Testis (tissue), 2 donors: ENCODE data around the gene C2orf15.

ENCODE experiments used
- CTCF ChIP-seq, 3 experiments: fragments of 450-650 bp in 2 of 3; fragments of 200-600 bp in 1 of 3; sonication (generic) in 1 of 3; IDR thresholded peaks; one replicate each; pipeline ENCODE4 v1.5.1; 2016 to 2019; ENCODE audit warnings: antibody characterized with exemption in 3 of 3, mild to moderate bottlenecking in 2 of 3, moderate library complexity in 1 of 3
- POLR2A ChIP-seq: fragments of 450-650 bp; IDR thresholded peaks from one replicate; pipeline ENCODE4 v1.6.1; 2017; ENCODE audit warnings: antibody characterized with exemption, mild to moderate bottlenecking, moderate library complexity

GRCh38 chr2:99154643-99155536 is 13.4 kb downstream of the C2orf15 start, which contains the start of the genes LIPT1 and TSGA10:
- TF ChIP-seq CTCF (IDR thresholded peaks at IDR 0.05): peak in 1 of 3 experiments; percentile 18
- peak; percentile 75 for TF ChIP-seq POLR2A
